Germinal center (tissue), 1 donor: ENCODE measurements around the gene LAMC1.
"Not testable (repeated sequence)": the region's sequence is repeated elsewhere in the genome, so short reads cannot be mapped to it uniquely, and the experiment has no call there.

Experiments used
- DNase-seq: peaks from one replicate; pipeline ENCODE4 v3.0.0; 2012; ENCODE audit warnings: mixed read lengths, low spot score

Gene LAMC1

DNA sequence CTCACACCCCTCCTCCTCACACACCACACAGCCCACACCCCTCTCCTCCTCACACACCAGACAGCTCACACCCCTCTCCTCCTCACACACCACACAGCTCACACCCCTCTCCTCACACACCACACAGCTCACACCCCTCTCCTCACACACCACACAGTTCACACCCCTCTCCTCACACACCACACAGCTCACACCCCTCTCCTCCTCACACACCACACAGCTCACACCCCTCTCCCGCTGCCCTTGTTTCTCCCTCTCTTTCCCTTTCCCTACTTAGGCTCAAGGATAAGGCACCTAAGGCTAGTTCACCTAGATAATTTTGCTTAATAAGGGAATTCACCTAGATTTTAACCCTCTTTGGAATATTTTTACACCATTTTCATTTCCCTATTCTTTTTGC, 126.8 kb downstream of the LAMC1 start:
- not testable (repeated sequence) for DNase-seq

DNA sequence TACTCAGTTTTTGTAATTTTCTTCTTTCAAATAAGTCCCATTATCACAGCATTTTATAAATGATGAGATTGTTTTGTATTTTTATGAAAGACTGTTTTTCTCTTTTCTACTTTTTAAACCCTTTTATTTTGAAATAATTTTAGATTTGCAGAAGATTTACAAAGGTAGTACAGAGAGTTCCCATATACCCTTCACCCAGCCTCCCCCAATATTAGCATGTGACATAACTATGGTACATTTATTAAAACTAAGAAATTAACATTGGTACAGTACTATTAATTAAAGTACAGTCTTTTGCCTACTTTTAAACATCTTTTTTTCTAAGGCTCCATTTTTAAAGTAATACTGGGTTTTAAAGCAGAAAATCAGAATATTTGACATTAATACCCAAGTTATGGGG, 127.2 kb downstream of the LAMC1 start:
- no peak for DNase-seq

DNA sequence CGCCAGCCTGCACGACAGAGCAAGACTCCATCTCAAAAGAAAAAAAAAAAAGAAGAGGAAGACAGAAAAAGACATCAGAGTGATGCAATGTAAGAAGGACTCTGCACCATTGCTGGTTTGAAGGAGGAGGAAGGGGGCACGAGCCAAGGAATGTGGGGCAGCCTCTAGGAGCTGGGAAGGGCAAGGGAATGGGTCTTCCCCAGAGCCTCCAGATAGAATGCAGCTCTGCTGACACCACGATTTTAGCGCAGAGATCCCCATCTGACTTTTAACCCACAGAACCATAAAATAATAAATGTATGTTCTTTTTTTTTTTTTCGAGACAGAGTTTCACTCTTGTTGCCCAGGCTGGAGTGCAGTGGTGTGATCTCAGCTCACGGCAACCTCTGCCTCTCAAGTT, 129.0 kb downstream of the LAMC1 start:
- no peak for DNase-seq

DNA sequence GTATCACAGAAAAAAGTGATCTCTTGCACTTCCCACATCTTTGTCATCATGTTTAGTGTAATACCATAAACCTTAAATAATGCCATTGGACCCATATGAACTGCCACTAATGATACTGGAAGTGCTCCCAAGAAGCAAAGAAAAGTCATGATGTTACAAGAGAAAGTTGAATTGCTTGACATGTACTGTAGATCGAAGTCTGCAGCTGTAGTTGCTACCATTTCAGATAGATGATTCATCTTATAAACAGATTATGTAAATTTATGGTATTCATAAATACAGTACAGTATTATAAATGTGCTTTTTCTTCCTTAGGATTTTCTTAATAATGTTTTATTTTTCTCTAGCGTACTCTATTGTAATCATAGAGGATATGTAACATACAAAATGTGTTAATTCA, 132.7 kb downstream of the LAMC1 start:
- DNase-seq: no peak

- DNase-seq: no peak
These were observed 136.7 kb downstream of the LAMC1 start for GRCh38 chr1:183159960-183160359.

DNA sequence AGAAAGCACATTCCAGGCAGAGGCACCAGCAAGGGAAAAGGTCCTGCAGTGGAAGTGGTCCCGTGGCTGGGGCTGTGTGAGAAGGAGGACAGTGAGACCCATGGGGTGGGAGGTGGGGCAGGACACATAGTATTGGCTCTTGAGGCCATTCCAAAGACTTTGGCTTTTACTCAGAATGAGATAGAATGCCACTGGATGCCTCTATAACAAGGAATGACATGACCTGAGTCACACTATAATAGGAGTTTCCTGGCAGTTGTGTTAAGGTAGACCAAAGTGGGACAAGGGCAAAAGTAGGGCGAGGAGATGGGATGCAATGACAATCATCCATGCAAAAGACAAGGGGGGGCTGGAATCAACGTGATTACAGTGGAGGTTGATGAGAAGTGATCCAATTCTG, 138.2 kb downstream of the LAMC1 start:
- no peak for DNase-seq

GRCh38 chr1:183163316-183163715, 140.1 kb downstream of the LAMC1 start:
- DNase-seq: no peak

DNA sequence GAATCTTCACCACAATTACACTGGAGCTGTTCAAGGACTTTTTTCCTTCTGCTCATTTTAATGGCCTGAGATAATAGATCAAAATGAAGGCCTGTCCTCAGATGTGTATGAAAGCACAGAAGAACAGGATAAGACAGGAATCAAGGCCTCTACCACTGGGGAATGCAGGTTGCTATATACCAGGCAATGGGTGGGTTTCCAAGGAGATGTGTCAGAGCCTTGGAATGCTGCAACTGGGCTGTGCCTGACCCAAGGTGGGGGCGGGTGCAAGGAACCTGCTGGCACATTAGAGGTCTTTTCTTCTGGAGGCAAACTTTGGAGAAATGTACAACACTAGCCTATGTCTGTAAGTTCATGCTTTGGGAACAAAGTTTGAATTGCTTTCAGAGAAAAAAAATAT, 141.1 kb downstream of the LAMC1 start:
- DNase-seq: no peak

DNA sequence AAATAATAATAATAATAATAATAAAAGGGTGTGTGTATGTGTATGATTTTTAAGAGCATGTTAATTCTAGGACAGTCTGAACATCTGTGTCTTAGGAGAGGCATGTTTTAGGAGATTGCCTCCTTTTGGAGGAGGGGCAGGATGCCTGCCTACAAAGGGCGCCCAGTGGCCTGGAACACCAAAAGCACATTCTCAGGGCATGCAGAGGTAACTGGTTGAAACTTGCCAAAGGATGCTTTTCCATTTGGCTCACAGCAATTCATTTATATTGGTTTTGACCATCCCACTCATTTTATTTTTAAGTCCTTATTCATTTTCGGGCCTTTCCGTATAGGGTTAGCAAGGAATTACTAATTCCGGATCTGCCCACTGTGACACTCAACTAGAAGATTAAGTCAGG, 141.7 kb downstream of the LAMC1 start:
- DNase-seq: no peak

GRCh38 chr1:183165456-183165855, 142.2 kb downstream of the LAMC1 start:
- no peak for DNase-seq

- DNase-seq: no peak
These were observed 143.2 kb downstream of the LAMC1 start for GRCh38 chr1:183166454-183166853.

GRCh38 chr1:183167676-183168075, 144.5 kb downstream of the LAMC1 start:
- DNase-seq: no peak

DNA sequence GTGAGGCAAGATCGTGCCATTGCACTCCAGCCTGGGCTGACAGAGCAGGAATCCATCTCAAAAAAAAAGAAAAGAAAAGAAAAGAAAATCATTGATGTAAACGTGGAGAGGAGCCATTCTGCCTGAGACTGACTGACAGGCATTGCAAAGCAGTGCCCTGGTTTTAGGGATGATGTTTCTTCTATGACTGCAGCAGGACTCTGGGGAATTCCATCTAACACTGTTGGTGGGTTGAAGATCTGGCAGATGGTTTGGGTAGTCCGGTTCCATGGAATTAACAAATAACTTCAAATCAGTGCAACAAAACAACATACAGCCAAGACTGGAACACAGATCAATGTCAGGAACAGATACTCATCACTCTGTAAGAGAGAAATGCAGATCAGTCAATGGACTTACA, 145.1 kb downstream of the LAMC1 start:
- DNase-seq: no peak

GRCh38 chr1:183173828-183174227, 150.6 kb downstream of the LAMC1 start:
- DNase-seq: no peak

DNA sequence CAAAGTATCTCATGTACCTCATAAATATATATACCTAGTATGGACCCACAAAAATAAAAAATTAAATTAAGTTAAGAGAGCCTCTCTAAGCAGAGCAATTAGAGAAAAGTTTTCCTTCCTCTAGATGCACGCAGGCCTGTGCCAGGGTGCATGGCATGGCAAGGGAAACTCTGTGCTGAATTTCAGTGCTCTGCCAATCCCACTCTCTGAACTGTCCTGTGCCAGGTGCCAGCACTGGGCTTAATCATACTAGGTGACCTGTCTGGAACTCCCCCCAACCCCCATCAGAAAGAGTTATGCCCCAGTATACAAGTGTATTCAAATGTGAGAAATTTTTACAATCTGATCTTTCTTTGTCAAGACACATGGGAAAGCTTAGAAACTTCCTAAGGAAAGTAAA, 152.4 kb downstream of the LAMC1 start:
- DNase-seq: no peak

- no peak for DNase-seq
These were observed 155.3 kb downstream of the LAMC1 start for GRCh38 chr1:183178545-183178944.

GRCh38 chr1:183179033-183179432, 155.8 kb downstream of the LAMC1 start:
- DNase-seq: no peak

DNA sequence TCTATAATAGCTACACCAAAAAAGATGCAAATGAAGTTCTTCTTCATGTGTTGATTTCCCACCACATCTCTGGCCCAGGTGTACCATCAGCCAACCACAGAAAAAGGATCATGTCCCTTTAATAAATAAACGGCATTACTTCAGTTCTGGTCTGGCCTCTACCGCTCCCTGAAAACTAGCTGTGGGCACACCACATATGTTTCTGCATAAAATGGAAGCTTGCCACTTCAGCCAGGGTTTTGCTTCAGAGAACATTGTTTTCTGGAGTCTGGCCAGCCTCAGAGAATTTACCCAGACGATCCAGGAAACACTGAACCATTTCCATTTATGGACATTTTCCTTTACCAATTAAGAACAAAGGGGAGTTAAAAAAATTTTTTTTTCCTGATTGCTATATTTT, 157.0 kb downstream of the LAMC1 start:
- DNase-seq: no peak

DNA sequence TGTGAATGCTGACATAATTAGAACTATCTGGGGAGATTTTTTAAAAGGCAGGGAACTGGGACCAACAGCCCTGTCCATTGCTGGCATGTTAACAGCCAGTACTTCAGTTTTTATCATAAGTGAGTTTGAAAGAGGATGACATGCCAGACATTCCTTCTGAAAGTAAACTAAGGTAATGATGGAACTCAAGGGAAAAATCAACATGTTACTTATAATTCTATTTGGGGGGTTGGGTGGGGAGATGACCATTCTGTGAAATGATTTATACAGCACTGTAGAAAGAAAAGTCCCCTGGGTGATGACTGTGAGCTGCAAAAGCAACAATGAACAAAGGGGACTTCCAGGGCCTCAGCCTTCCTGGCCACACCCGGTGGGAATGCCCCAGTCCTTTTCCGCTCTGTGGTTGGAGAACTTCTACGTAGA, 157.4 kb downstream of the LAMC1 start:
- DNase-seq: no peak

- DNase-seq: no peak
These were observed 162.8 kb downstream of the LAMC1 start, which contains the start of gene LAMC2 for GRCh38 chr1:183185941-183186490. Gene LAMC2, plus strand, starts transcription at chr1:183186264. Its CDS starts 89 bp downstream, at chr1:183186353.

DNA sequence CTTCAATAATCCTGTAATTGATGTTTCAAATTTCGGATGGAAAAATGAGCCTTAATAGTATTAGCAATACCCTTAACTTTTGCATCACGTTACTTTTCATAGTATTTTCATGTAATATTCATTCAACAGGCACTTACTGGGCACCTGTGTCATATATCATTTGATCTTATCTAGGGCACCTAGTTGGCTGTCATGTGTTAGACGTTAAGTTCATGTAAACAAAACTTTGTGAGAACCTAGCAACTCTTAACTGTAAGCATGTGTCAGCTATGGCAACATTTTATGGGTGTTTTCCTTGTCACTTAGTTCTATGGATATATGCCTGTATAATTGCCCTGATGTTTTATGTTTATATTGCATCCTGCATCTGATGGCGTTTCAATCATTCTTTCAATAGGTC, 163.6 kb downstream of the LAMC1 start:
- DNase-seq: no peak

DNA sequence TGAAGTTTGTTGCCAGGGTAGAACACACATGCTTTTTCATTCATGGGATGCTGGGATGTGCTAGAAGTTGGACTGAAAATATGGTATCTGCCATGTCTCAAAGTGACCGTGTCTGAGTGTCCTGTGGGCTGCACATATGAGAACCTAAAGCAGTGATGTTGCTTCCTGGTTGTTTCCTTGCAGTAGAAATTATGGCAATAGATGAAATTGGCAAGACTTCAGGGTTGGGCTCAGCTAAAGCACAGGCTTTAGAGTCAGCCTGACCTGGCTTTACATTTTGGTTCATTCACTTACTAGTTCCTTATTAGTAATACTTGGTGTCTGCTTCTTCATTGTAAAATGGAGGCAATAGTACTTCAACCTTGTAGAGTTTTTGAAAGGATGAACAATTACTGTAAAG, 165.0 kb downstream of the LAMC1 start:
- DNase-seq: no peak

DNA sequence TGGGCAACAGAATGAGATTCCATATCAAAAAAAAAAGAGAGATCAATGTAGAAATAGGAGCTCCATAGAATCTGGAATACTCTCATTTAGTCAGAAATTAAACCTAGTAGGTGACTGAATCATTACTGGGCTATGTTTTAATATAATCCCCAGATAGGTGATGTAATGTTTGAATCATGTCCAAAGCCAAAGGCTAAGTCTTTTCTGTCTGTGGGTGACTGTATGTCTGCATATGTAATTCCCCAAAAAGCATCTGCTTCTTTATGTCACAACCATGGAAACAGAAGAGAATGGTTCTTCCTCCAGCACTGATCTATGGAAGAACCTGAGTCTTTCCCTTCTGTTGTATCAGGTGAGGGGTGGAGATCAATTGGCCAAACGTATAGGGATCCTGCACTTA, 168.6 kb downstream of the LAMC1 start:
- DNase-seq: no peak

DNA sequence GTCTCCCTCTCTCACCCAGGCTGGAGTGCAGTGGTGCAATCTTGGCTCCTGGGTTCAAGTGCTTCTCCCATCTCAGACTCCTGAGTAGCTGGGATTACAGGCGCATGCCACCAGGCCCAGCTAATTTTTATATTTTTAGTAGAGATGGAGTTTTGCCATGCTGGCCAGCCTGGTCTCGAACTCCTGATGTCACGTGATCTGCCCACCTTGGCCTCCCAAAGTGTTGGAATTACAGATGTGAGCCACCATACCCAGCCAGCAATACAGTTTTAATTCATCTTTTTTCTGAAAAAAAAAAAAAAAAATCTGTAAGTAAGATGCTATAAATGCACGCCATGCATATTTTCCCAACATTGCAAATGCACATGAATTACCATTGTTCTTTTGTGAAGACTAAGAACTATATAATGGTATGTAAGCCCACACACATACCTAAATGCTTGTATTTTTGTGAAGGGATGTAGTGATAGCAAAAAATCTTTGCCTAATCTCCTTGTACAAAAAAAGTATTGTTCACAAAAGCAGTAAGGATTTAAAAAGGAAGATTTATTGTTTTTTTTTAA, 170.8 kb downstream of the LAMC1 start:
- no peak for DNase-seq
